Mucosa of descending colon (tissue), 3 donors: ENCODE data around the gene MYZAP. TPM values are rescaled to one million over a fixed set of nuclear protein-coding genes. Genes with fewer than 3 reads are reported as not detected.
A peak's percentile ranks its signal among the peaks of the same experiment; 100 is the strongest.

Experiments
- ATAC-seq: fragments of 200-7000 bp; cut with Tn5 transposase; one replicate; pipeline ENCODE4 v1.9.1; 2020; ENCODE audit warnings: mild to moderate bottlenecking, moderate library complexity
- DNase-seq, 3 donors: peaks; one replicate each; pipeline ENCODE4 v3.0.0-alpha.2; 2020
- H3K36me3 ChIP-seq: fragments of 200-600 bp; one replicate; pipeline ENCODE4 v1.8.0; 2021; ENCODE audit warnings: low read depth, mild to moderate bottlenecking
- H3K4me1 ChIP-seq: fragments of 200-600 bp; one replicate; pipeline ENCODE4 v1.8.0; 2021; ENCODE audit warnings: low read depth, mild to moderate bottlenecking
- H3K4me3 ChIP-seq: fragments of 200-600 bp; one replicate; pipeline ENCODE4 v1.8.0; 2021; ENCODE audit warnings: mild to moderate bottlenecking
- H3K9me3 ChIP-seq: fragments of 200-600 bp; one replicate; pipeline ENCODE4 v1.8.0; 2021; ENCODE audit warnings: mild to moderate bottlenecking
- intact Hi-C, 2 donors: fragments of 100-400 bp; cut with DNase I in 1 of 2; cut with micrococcal nuclease in 1 of 2; formaldehyde crosslinking; loops; one replicate each; pipeline versions ENCODE4 v1.11.0 to v1.11.1; 2022; cut with DNase I, micrococcal nuclease
- total RNA-seq, 3 donors: library from RNA; stranded (reverse); fragmentation: NEBNext Ultra II Directional in 2 of 3; extraction: Animal tissue kit (Norgen Biotek cat#: 25700) in 2 of 3; gene quantifications; one replicate each; pipeline versions ENCODE4 v1.2.1 to v1.2.4, GENCODE V29; 2021 to 2023
- TF ChIP-seq, protein P1 (sequence below): fragments of 200-600 bp; IDR thresholded peaks from one replicate; pipeline ENCODE4 v1.8.0; 2022; ENCODE audit warnings: antibody characterized with exemption, mild to moderate bottlenecking
- donor health status: DM: no; HTN: no; CAD: no; lungs with moderate emphysema.
- donor health status: DM: no; HTN: no; CAD: no.
- donor health status: DM: no; HTN: yes; CAD: no.

MYZAP gene
- total RNA-seq, 3 donors from 2014 or later = 17.5 to 18.8 (median 17.9) TPM

GRCh38 chr15:57704441-57704840 is 112.7 kb downstream of the MYZAP start:
- no peak overlapping the region for H3K4me3 ChIP-seq
- DNase-seq = no peak
- H3K4me1 ChIP-seq = peaks cover 11% of the 10 kb centered on the region
- no peaks in the 10 kb centered on the region for H3K9me3 ChIP-seq
- intact Hi-C loops = no loop called here
- TF ChIP-seq, protein P1, sequence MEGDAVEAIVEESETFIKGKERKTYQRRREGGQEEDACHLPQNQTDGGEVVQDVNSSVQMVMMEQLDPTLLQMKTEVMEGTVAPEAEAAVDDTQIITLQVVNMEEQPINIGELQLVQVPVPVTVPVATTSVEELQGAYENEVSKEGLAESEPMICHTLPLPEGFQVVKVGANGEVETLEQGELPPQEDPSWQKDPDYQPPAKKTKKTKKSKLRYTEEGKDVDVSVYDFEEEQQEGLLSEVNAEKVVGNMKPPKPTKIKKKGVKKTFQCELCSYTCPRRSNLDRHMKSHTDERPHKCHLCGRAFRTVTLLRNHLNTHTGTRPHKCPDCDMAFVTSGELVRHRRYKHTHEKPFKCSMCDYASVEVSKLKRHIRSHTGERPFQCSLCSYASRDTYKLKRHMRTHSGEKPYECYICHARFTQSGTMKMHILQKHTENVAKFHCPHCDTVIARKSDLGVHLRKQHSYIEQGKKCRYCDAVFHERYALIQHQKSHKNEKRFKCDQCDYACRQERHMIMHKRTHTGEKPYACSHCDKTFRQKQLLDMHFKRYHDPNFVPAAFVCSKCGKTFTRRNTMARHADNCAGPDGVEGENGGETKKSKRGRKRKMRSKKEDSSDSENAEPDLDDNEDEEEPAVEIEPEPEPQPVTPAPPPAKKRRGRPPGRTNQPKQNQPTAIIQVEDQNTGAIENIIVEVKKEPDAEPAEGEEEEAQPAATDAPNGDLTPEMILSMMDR = no peak
- ATAC-seq = no peak
- peaks cover 3% of the 10 kb centered on the region for H3K36me3 ChIP-seq

DNA sequence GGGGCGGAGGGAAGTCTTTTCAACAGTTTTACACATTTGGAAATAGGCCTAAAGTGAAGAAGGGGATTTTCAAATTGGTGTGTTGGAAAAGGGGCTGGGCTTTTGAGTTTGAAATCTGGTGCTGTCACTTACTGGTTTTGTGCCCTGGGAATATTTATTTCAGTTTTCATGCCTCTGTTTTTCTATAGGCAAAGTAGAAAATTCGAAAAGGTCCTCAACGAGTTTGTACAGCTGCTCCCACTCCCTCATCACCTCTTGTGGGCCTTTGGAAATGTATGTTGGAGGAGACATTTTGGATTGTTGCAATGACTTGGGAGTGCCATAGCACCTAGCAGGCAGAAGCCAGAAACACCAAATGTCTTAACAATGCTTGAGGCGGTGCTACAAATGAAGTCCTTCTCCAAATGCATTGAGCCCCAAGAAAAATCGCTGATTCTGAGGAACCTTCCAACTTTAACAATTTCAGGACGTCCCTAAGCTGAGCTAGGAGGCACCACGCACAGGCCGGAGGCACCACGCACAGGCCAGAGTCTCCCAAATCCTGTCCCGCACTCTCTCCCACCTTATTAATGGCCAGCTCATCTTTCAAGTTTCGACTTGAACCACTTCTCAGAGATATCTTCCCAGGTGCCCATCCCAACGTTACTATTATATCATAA is 114.2 kb downstream of the MYZAP start:
- intact Hi-C loops = loop anchor here in 1 of 2 donors (5.0 kb wide), 1 partner anchor 144 kb away; no protein-coding TSS in a partner anchor
- TF ChIP-seq, protein P1 = no peak
- Histone ChIP-seq H3K36me3 (peaks cover 6% of the 10 kb centered on the region), H3K4me1 (peaks cover 11% of the 10 kb centered on the region), H3K4me3 (no peak overlapping the region), H3K9me3 (no peaks in the 10 kb centered on the region)
- peak; percentile 2 for ATAC-seq
- peak in 1 of 3 donors; percentile 31 for DNase-seq

DNA sequence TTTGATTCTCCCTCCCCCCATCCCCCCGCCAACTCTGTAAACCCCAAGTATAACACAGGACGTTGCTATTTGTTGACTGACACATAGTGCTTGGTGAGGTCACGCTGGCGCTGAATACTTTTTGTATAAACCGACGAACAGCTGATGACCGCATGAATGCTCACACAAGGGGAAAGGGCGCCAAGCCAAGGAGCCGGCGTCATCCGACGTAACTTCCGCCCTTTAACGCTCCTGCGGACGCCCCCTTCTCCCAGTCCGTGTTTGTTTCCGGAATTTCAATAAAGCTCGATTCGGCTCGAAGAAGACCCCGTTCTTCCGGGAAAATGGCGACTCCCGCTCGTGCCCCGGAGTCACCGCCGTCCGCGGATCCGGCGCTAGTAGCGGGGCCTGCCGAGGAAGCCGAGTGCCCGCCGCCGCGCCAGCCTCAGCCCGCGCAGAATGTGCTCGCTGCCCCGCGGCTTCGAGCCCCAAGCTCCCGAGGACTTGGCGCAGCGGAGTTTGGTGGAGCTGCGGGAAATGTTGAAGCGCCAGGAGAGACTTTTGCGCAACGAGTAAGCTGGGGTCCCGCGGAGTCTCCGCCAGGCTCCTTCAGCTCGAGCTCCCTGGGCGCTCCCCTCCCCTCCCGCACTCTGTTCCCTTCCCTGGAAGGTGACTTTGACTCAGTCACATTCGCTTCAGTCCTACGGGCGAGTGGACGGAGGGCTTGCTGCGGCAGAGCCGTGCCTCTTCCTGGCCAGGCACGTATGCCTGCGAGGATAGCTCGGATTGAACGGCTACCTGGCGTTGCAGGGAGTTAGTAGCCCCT is 114.9 kb downstream of the MYZAP start, which contains the start of gene POLR2M:
TSS of gene POLR2M (plus strand) at position 310 of the 805 bp plus-strand sequence. CDS start at position 439, 129 bp downstream.
- H3K4me1 ChIP-seq = peaks cover 11% of the 10 kb centered on the region
- peak; percentile 94 to 98 (median 95) for DNase-seq
- peak; percentile 98 for ATAC-seq

GRCh38 chr15:57708047-57708446 is 116.3 kb downstream of the MYZAP start:
- no peak for ATAC-seq
- Histone ChIP-seq H3K4me1 (peaks cover 11% of the 10 kb centered on the region), H3K36me3 (peaks cover 8% of the 10 kb centered on the region), H3K9me3 (no peaks in the 10 kb centered on the region), H3K4me3 (no peak overlapping the region)
- intact Hi-C loops = loop anchor here in 1 of 2 donors (5.0 kb wide), 1 partner anchor 146 kb away; no protein-coding TSS in a partner anchor
- TF ChIP-seq, protein P1 = no peak
- no peak for DNase-seq

More for the DNA sequence above, 114.9 kb downstream of the MYZAP start, which contains the start of gene POLR2M:
- intact Hi-C loops = loop anchor here in 1 of 2 donors (5.0 kb wide), 1 partner anchor 144 kb away; no protein-coding TSS in a partner anchor
- Histone ChIP-seq H3K4me3 (peak within 1 kb of the TSS; percentile 96), H3K36me3 (peaks cover 7% of the 10 kb centered on the region), H3K9me3 (no peaks in the 10 kb centered on the region)
- TF ChIP-seq, protein P1 = no peak

- Histone ChIP-seq H3K4me1 (no peaks in the 10 kb centered on the region), H3K4me3 (no peak overlapping the region), H3K36me3 (peaks cover 5% of the 10 kb centered on the region), H3K9me3 (no peaks in the 10 kb centered on the region)
- intact Hi-C loops = no loop called here
- DNase-seq (no peak), ATAC-seq (no peak)
- TF ChIP-seq, protein P1 = no peak
Measured at GRCh38 chr15:57718309-57718708, 126.6 kb downstream of the MYZAP start.
